Ascending aorta (tissue), 2 donors: ENCODE measurements around the gene SCLY. TPM values are rescaled to one million over a fixed set of nuclear protein-coding genes. Genes with fewer than 3 reads are reported as not detected.

Experiments used
- DNase-seq, 2 donors: peaks; one replicate each; pipeline ENCODE4 v3.0.0-alpha.2; 2019; ENCODE audit warnings: low spot score in 2 of 2
- H3K27ac ChIP-seq, 2 donors: fragments of 200-600 bp; sonication (generic); one replicate each; pipeline ENCODE4 v1.5.1; 2016 to 2017; ENCODE audit warnings: mild to moderate bottlenecking in 1 of 2
- H3K27me3 ChIP-seq: fragments of 200-600 bp; sonication (generic); one replicate; pipeline ENCODE4 v1.5.1; 2017
- H3K36me3 ChIP-seq, 2 donors: fragments of 200-600 bp; sonication (generic); one replicate each; pipeline ENCODE4 v1.5.1; 2016
- H3K4me1 ChIP-seq, 2 donors: fragments of 200-600 bp; sonication (generic); one replicate each; pipeline ENCODE4 v1.5.1; 2016 to 2017; ENCODE audit warnings: mild to moderate bottlenecking in 1 of 2
- H3K4me3 ChIP-seq, 2 donors: fragments of 200-600 bp; sonication (generic); one replicate each; pipeline ENCODE4 v1.5.1; 2016 to 2017; ENCODE audit warnings: mild to moderate bottlenecking in 1 of 2
- H3K9me3 ChIP-seq, 2 donors: fragments of 200-600 bp; sonication (generic); one replicate each; pipeline ENCODE4 v1.5.1; 2016
- intact Hi-C: fragments of 100-400 bp; cut with DNase I; formaldehyde crosslinking; loops from one replicate; pipeline ENCODE4 v1.15.1; 2023
- total RNA-seq: library from RNA; depleted of rRNA; stranded (reverse); fragments of >200 nt; gene quantifications from one replicate; pipeline ENCODE4 v1.1.0, GENCODE V29; 2016
- TF ChIP-seq, protein P1 (sequence below), 3 experiments: fragments of 200-600 bp in 2 of 3; fragments of 450-650 bp in 1 of 3; sonication (generic) in 2 of 3; IDR thresholded peaks; one replicate each; pipeline ENCODE4 v1.5.1; 2016 to 2019; ENCODE audit warnings: antibody characterized with exemption in 3 of 3, mild to moderate bottlenecking in 1 of 3, moderate library complexity in 1 of 3

The SCLY gene
- total RNA-seq, 1 donor from 2014 or later, result 87.5 TPM

DNA sequence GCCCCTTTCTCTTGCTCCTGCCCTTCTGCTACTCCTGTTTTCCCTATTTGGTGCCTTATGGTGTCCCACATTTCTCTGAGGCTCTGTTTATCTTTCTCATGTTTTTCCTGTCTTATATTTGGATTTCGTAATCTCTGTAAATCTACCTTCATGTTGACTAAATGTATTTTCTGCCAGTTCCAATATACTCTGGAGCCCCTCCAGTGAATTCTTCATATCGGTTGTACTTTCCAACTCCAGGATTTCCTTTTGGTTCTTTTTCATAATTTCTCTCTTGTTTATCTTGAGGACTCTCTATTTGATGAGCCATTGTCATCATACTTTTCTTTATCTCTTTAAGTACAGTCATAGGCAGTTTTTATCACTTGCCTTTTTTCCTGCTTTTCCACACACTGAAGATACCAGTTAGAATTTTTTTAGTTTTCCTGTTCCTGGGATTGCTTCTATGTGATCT lies 19.1 kb downstream of the SCLY start:
- Histone ChIP-seq H3K4me1 (no peaks in the 10 kb centered on the region), H3K4me3 (no peak overlapping the region), H3K27ac (no peak overlapping the region), H3K9me3 (no peaks in the 10 kb centered on the region), H3K27me3 (no peaks in the 10 kb centered on the region), H3K36me3 (peaks cover 24 to 34% of the 10 kb centered on the region in 2 donors)
- intact Hi-C loops, result no loop called here
- DNase-seq, result no peak
- TF ChIP-seq, protein P1, sequence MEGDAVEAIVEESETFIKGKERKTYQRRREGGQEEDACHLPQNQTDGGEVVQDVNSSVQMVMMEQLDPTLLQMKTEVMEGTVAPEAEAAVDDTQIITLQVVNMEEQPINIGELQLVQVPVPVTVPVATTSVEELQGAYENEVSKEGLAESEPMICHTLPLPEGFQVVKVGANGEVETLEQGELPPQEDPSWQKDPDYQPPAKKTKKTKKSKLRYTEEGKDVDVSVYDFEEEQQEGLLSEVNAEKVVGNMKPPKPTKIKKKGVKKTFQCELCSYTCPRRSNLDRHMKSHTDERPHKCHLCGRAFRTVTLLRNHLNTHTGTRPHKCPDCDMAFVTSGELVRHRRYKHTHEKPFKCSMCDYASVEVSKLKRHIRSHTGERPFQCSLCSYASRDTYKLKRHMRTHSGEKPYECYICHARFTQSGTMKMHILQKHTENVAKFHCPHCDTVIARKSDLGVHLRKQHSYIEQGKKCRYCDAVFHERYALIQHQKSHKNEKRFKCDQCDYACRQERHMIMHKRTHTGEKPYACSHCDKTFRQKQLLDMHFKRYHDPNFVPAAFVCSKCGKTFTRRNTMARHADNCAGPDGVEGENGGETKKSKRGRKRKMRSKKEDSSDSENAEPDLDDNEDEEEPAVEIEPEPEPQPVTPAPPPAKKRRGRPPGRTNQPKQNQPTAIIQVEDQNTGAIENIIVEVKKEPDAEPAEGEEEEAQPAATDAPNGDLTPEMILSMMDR (IDR thresholded peaks at IDR 0.05), result no peak

DNA sequence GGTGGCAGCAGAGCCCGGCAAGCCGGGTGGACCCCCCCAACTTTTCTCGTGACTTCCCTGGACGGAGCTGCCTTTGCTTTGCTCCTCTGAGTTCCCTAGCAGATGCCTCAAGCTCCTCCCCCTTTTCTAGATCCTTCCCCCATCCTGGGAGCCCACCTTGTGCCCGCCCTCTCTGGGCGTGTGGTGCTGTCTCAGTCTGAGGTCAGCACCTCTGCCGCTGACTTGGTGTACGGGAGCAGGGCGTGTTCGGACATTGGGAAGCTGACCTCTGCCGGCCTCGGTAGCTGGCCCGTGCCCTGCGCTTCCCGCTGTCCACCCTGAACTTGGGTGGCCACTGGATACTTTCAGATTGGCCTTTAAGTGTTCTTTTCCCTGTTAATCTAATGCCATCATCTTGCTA lies 19.7 kb downstream of the SCLY start:
- H3K27ac ChIP-seq, result no peak overlapping the region
- intact Hi-C loops, result no loop called here
- DNase-seq, result peak in 1 of 2 donors; percentile 48
- TF ChIP-seq, protein P1 (IDR thresholded peaks at IDR 0.05), result no peak
- no peaks in the 10 kb centered on the region for H3K9me3 ChIP-seq
- no peaks in the 10 kb centered on the region for H3K27me3 ChIP-seq
- peaks cover 24 to 38% of the 10 kb centered on the region in 2 donors for H3K36me3 ChIP-seq
- H3K4me1 ChIP-seq, result no peaks in the 10 kb centered on the region
- H3K4me3 ChIP-seq, result no peak overlapping the region

DNA sequence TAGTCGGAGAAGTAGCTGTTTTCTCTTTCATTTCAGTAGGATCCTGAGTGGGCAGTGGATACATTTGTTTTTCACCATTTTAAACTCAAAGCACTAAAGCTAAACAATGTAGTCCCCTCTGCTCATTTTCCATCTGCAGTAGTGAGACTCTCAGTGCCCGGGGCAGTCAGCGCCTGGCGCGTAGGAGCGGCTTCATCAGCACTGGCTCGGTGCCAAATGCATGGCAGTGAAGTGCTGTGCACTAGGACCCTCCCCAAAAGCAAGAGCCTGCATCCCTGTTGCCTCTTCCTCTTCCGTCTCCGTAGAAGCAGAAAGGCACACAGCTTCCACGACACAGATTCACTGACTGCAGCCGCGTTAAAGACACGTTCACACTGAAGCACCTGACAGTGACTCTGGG lies 20.3 kb downstream of the SCLY start:
- Histone ChIP-seq H3K36me3 (peaks cover 24 to 38% of the 10 kb centered on the region in 2 donors), H3K27me3 (no peaks in the 10 kb centered on the region), H3K9me3 (no peaks in the 10 kb centered on the region), H3K27ac (no peak overlapping the region), H3K4me3 (no peak overlapping the region), H3K4me1 (no peaks in the 10 kb centered on the region)
- intact Hi-C loops, result no loop called here
- peak in 1 of 2 donors; percentile 43 for DNase-seq
- TF ChIP-seq, protein P1 (IDR thresholded peaks at IDR 0.05), result no peak

DNA sequence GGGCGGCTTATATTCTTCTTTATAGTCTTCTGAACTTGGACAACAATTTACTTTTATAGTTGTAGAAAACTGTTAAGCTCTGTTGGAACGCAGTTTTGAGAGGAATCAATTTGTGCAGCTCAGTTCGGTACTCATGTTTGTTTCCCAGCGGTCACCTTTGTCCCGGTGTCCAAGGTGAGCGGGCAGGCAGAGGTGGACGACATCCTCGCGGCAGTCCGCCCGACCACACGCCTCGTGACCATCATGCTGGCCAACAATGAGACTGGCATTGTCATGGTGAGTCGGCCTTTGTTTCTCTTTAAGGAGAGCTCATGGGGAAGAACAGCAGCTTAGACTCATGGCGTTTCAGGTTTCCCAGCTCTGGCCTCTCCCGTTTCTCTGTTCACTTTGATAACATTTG lies 20.8 kb downstream of the SCLY start:
- Histone ChIP-seq H3K27ac (no peak overlapping the region), H3K4me1 (no peaks in the 10 kb centered on the region), H3K27me3 (no peaks in the 10 kb centered on the region), H3K9me3 (no peaks in the 10 kb centered on the region), H3K4me3 (no peak overlapping the region), H3K36me3 (peaks cover 24 to 38% of the 10 kb centered on the region in 2 donors)
- intact Hi-C loops, result no loop called here
- no peak for DNase-seq
- TF ChIP-seq, protein P1 (IDR thresholded peaks at IDR 0.05), result no peak

DNA sequence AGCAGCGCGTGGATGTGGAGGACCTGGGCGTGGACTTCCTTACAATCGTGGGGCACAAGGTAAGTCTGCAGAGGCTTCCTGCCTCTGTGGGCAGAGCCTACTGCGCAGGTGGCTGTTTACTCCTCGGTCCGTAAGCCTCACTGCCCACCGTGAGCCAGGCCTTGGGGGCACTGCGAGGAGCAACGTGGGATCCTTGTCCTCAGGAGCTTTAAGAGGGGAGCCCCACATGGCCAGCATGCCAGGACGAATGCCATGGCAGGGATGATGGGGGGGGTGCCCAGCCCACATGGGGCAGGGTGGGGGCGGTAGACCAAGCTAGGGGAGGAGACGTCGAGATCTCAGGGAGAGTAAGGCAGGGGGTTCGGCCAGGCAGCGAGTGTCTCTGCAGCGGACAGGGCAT lies 21.4 kb downstream of the SCLY start:
- TF ChIP-seq, protein P1 (IDR thresholded peaks at IDR 0.05), result no peak
- Histone ChIP-seq H3K4me3 (no peak overlapping the region), H3K9me3 (no peaks in the 10 kb centered on the region), H3K4me1 (no peaks in the 10 kb centered on the region), H3K36me3 (peaks cover 24 to 38% of the 10 kb centered on the region in 2 donors), H3K27me3 (no peaks in the 10 kb centered on the region), H3K27ac (no peak overlapping the region)
- intact Hi-C loops, result no loop called here
- DNase-seq, result peak in 1 of 2 donors; percentile 57

DNA sequence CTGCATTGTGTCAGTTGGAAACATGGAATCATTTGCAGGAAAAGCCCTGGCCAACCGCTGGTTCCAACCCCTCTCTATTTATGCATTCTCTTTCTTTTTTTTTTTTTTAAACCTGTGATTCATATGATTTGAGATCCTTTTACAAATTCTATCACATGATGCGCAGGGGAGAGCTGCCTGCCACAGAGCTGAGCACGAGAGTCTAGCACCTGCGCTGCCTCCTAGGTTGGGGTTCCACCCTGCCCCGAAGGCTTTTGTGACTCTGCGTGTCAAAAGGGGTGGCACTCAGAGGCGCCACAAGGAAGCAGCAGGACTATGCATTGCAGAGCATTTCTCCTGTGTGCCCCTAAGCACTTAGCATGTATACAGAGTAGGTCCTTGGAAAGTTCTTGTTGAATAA lies 22.0 kb downstream of the SCLY start:
- Histone ChIP-seq H3K36me3 (peaks cover 24 to 38% of the 10 kb centered on the region in 2 donors), H3K27ac (no peak overlapping the region), H3K27me3 (no peaks in the 10 kb centered on the region), H3K4me1 (no peaks in the 10 kb centered on the region), H3K9me3 (no peaks in the 10 kb centered on the region), H3K4me3 (no peak overlapping the region)
- intact Hi-C loops, result no loop called here
- TF ChIP-seq, protein P1 (IDR thresholded peaks at IDR 0.05), result no peak
- DNase-seq, result no peak
